NCI-H1092 (cell line): ENCODE data around the gene SYT1.

Experiments used
- DNase-seq: peaks from one replicate; lab custom pipeline; 2025; lab: John Stamatoyannopoulos, UW

The SYT1 gene

GRCh38 chr12:79441534-79441933 is 577.0 kb downstream of the SYT1 start:
- DNase-seq, result no peak

- DNase-seq, result no peak
Measured at GRCh38 chr12:79442396-79442795, 577.8 kb downstream of the SYT1 start.

DNA sequence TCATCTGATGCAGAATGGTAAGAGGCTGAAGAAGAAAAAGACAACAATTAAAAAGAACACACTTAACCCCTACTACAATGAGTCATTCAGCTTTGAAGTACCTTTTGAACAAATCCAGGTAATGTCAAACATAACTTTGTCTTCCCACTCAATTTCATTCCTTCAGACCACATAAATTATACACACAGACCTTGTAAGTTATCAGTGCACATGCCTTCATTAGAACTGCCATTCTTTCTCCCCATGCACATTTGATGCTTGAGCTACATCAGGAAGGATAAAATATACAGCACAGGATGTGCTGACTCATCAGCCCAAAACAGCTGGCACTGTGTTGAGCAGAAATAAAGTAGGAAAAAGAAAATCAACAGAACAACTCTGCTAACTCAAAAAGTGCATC is 579.5 kb downstream of the SYT1 start:
- no peak for DNase-seq

- DNase-seq, result no peak
Measured at GRCh38 chr12:79448816-79449215, 584.2 kb downstream of the SYT1 start.

DNA sequence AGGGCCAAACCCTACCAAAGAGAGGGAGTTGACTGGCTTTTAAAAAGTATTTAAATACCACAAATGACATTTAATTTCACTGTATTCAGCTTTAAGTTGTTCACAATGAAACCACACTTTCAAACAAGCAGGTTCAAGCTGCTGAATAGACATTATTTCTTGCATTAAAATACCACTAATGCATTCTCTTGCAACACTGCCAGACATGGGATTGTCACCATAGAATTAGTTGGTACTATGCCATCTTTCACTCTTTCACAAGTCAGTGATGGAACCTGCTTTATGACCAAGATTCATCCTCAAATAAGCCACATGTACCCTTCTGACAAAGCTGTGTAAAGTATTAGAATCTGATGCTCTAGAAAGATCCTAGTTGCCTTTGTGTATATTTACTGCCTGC is 586.8 kb downstream of the SYT1 start:
- no peak for DNase-seq

DNA sequence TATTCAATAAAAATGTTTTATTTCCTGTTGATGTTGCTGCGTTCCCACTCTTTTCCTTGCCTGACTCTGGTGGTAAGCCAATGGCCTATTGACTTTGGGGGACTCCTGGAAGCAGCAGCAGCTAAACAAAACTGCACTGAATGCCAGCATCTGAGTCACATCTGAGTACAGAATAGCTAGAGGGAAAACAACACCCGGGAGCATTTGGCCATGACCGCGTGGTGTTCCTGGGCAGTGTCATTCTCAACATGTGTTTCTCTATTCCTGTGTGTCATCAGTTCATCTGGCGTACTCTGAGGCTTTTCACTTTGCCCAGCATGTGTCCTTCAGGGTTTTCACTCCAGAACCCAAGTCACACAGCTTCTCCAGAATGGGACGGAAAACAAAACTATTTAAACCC is 587.4 kb downstream of the SYT1 start:
- DNase-seq, result no peak

- DNase-seq, result no peak
Measured at GRCh38 chr12:79452906-79453305, 588.3 kb downstream of the SYT1 start.

DNA sequence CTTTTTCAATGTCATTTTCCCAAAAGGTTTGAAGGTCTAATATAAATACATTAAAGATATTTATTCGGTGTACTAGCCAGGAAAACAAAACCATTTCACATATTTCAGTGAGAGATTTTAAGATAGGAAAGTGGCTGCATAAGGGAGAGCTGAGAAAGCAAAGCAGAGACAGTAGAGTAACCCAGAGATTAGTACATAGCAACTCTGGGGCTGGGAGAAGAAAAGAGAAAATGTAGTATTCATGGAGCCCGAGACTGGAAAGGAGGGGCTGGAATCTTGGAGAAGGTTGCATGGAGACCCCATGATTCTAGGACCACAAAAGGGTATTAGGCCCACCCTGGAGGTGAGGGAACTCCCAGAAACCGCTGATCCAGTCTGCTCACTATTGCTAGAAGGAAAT is 589.2 kb downstream of the SYT1 start:
- DNase-seq, result no peak

DNA sequence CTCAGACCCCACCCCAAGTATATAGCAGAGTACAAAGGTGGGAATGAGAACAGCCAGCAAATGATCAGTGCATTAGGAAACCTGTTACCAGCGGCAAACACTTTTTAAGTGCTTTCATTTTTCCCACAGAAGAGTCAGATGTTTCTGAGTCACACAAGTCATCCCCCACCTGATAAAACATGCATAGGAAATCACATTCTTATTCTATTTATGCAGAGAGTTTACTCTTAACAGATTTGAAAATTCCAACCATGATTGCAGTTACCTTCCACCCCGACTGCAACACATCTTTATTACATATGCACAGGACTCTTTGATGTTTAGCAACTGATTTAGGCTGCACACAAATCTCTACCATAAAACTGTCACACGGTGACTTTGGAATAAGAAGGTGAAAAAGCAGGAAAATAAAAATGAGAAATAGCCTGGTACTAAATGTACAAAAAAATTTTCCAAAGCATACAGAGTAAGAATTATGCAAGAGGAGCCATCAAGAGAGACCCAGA is 589.8 kb downstream of the SYT1 start:
- DNase-seq, result no peak

- DNase-seq, result no peak
Measured at GRCh38 chr12:79455286-79455685, 590.7 kb downstream of the SYT1 start.

GRCh38 chr12:79482323-79482722 is 617.7 kb downstream of the SYT1 start:
- DNase-seq, result no peak

DNA sequence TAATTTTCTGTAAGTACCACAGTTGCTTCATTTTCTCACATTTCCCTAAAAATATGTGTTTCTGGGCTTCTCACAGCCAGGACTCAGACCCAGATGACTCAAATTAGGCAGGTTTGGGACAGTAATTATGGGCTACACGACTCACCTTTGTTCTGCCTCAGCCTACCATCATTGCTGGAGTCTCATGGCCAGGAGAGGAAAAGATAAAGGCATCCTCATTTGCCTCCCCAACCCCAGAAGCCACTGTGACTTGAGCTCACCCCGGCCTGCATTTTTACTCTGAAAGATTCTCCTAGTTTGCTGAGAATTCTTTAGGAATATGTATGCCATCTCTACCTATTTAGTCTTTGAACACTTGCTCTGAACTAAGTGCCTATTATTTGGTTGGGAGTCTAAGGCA is 618.3 kb downstream of the SYT1 start:
- no peak for DNase-seq

DNA sequence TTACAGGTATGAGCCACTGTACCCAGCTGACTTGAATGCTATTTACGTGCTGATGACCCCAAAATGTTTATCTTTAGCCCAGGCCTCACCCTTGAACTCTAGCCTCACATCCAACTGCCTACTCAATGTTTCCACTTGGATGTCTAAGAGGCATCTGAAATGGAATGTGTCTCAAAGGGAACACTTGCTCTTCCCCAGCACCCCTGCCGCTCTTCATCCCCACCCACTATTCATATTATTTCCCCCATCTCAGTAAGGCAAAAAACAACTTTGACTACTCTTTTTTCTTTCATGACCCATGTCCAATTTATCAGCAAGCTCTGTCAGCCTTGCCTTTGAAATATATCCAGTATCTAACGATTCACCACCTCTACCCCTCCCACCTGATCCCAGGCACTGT is 621.6 kb downstream of the SYT1 start:
- DNase-seq, result no peak

DNA sequence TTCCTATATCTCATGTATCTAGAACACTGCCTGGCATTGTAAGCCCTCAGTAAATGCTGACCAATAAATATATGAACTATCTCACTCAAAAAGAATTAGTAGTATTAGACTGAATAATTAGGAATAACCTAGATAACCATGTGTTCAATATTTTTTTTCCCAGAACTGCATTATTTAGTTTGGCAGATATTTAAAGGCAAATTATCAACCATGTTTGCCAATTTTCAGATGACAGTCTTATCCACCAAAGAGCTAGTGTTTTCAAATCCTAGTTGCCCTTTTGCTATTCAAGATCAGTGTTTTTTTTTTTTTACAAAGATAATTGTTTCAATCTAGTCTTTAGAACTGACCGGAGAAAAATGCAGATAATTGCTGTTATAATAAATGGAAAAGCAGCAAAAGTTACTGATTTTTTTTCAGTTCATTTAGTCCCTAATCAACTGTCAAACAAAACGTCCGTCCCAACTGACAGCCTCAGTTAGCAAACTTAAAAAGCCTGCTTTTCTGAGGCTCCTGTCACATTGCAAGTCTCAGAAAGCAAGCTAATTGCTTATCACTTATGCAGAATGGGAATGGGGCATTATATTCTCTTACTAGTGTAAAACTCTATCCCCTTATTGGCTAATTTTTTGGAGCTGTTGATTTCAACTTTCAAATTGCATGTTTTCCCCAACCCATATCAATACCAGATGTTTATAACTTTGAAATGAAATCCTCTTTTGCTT is 623.0 kb downstream of the SYT1 start:
- no peak for DNase-seq
